IPS DF 19.7 (cell line): Measurements from ENCODE around the gene ARID1B.

Experiments used
- DNase-seq: peaks from one replicate; pipeline ENCODE4 v3.0.0-alpha.2; 2013; ENCODE audit warnings: low read depth, low spot score

Gene ARID1B

GRCh38 chr6:157205473-157206358 is 428.5 kb downstream of the ARID1B start:
- no peak for DNase-seq

GRCh38 chr6:157206359-157206815 is 429.2 kb downstream of the ARID1B start:
- DNase-seq = no peak

GRCh38 chr6:157207521-157208076 is 430.4 kb downstream of the ARID1B start:
- DNase-seq = no peak

GRCh38 chr6:157209865-157210530 is 432.8 kb downstream of the ARID1B start:
- DNase-seq = no peak

- no peak for DNase-seq
Observed at GRCh38 chr6:157210954-157211353, 433.8 kb downstream of the ARID1B start.

GRCh38 chr6:157211603-157212455 is 434.7 kb downstream of the ARID1B start:
- no peak for DNase-seq

- no peak for DNase-seq
Observed at GRCh38 chr6:157213426-157213825, 436.2 kb downstream of the ARID1B start.

GRCh38 chr6:157213907-157214565 is 436.9 kb downstream of the ARID1B start:
- DNase-seq = no peak

- no peak for DNase-seq
Observed at GRCh38 chr6:157215717-157216116, 438.5 kb downstream of the ARID1B start.

GRCh38 chr6:157216570-157216969 is 439.4 kb downstream of the ARID1B start:
- no peak for DNase-seq

- no peak for DNase-seq
Observed at GRCh38 chr6:157217198-157217893, 440.2 kb downstream of the ARID1B start.

- no peak for DNase-seq
Observed at GRCh38 chr6:157217894-157218370, 440.8 kb downstream of the ARID1B start.

- no peak for DNase-seq
Observed at GRCh38 chr6:157218371-157219198, 441.4 kb downstream of the ARID1B start.

GRCh38 chr6:157219201-157220200 is 442.3 kb downstream of the ARID1B start:
- no peak for DNase-seq

GRCh38 chr6:157220485-157220884 is 443.3 kb downstream of the ARID1B start:
- DNase-seq = no peak

GRCh38 chr6:157221049-157221816 is 444.1 kb downstream of the ARID1B start:
- DNase-seq = no peak

- DNase-seq = no peak
Observed at GRCh38 chr6:157221817-157222175, 444.6 kb downstream of the ARID1B start.
